OCI-LY1 (cell line): ENCODE data around the gene MYL12B.

Experiments
- H2AFZ ChIP-seq: fragments of 200-600 bp; sonication (generic), shearing (Covaris generic); 2 replicates; pipeline ENCODE4 v1.6.0; 2014; ENCODE audit warnings: antibody characterized with exemption, mild to moderate bottlenecking, low read length
- H3F3A ChIP-seq: fragments of 200-600 bp; sonication (generic), shearing (Covaris generic); 2 replicates; pipeline ENCODE4 v1.6.0; 2014; ENCODE audit warnings: mild to moderate bottlenecking, antibody characterized with exemption, low read length, moderate library complexity; ENCODE audit not compliant: insufficient read depth
- H3K27ac ChIP-seq: fragments of 200-600 bp; sonication (generic); 2 replicates; pipeline ENCODE4 v1.5.1; 2014; ENCODE audit warnings: low read length, mixed run types, mild to moderate bottlenecking, low read depth; ENCODE audit not compliant: poor library complexity, severe bottlenecking
- H3K27me3 ChIP-seq: fragments of 200-600 bp; sonication (generic); 2 replicates; pipeline ENCODE4 v1.6.0; 2014; ENCODE audit warnings: antibody characterized with exemption, mild to moderate bottlenecking, low read length, moderate library complexity; ENCODE audit not compliant: insufficient read depth
- H3K36me3 ChIP-seq: fragments of 200-600 bp; sonication (generic); 2 replicates; pipeline ENCODE4 v1.6.1; 2014; ENCODE audit warnings: mild to moderate bottlenecking, antibody characterized with exemption, low read length, moderate library complexity, mixed read lengths; ENCODE audit not compliant: insufficient read depth
- H3K4me1 ChIP-seq: fragments of 200-600 bp; sonication (generic); 2 replicates; pipeline ENCODE4 v1.5.1; 2014; ENCODE audit warnings: mild to moderate bottlenecking, low read length, moderate library complexity; ENCODE audit not compliant: insufficient read depth, severe bottlenecking
- H3K4me2 ChIP-seq: fragments of 200-600 bp; sonication (generic), shearing (Covaris generic); 2 replicates; pipeline ENCODE4 v1.6.1; 2014; ENCODE audit warnings: low read length
- H3K4me3 ChIP-seq: fragments of 200-600 bp; sonication (generic); 2 replicates; pipeline ENCODE4 v1.5.1; 2014; ENCODE audit warnings: low read length, low read depth, mild to moderate bottlenecking, mixed read lengths; ENCODE audit not compliant: poor library complexity, severe bottlenecking
- H3K79me2 ChIP-seq: fragments of 200-600 bp; shearing (Covaris generic); 2 replicates; pipeline ENCODE4 v1.6.1; 2016; ENCODE audit warnings: mixed run types, low read length, mixed read lengths; ENCODE audit not compliant: insufficient read depth
- H3K9ac ChIP-seq: fragments of 200-600 bp; sonication (generic), shearing (Covaris generic); 2 replicates; pipeline ENCODE4 v1.6.1; 2014; ENCODE audit warnings: mild to moderate bottlenecking, low read length, mixed read lengths
- H3K9me2 ChIP-seq: fragments of 200-600 bp; sonication (generic), shearing (Covaris generic); 2 replicates; pipeline ENCODE4 v1.6.1; 2014; ENCODE audit warnings: low read depth, mild to moderate bottlenecking, low read length, mixed read lengths
- H3K9me3 ChIP-seq: fragments of 200-600 bp; shearing (Covaris generic); 2 replicates; pipeline ENCODE4 v1.6.1; 2014; ENCODE audit warnings: low read length, mixed read lengths
- H4K20me1 ChIP-seq: fragments of 200-600 bp; sonication (generic), shearing (Covaris generic); 2 replicates; pipeline ENCODE4 v1.6.0; 2016; ENCODE audit warnings: mild to moderate bottlenecking, low read length; ENCODE audit not compliant: insufficient read depth
- CTCF ChIP-seq: fragments of 200-600 bp; sonication (generic), shearing (Covaris generic); IDR thresholded peaks from 2 replicates; pipeline ENCODE4 v1.5.1; 2017; ENCODE audit warnings: mild to moderate bottlenecking, antibody characterized with exemption, low read length, moderate library complexity, mixed read lengths
- EZH2 ChIP-seq: fragments of 200-600 bp; sonication (generic), shearing (Covaris generic); IDR thresholded peaks from 2 replicates; pipeline ENCODE4 v1.8.0; 2017; ENCODE audit warnings: borderline replicate concordance, mixed run types, mild to moderate bottlenecking, antibody characterized with exemption, low read length, moderate library complexity, mixed read lengths

Gene MYL12B

GRCh38 chr18:3319894-3320454 lies 58.0 kb downstream of the MYL12B start:
- Histone ChIP-seq H3K4me2 (peak overlapping the region; percentile 48), H3K27me3 (no peaks in the 10 kb centered on the region), H2AFZ (peak overlapping the region; percentile 87; the same call in 1 of the 2 replicates), H3K79me2 (no peaks in the 10 kb centered on the region), H3K27ac (peak overlapping the region; percentile 89), H3K4me3 (peak overlapping the region; percentile 7), H3F3A (no peaks in the 10 kb centered on the region), H3K4me1 (peaks cover 45% of the 10 kb centered on the region), H3K9me3 (no peaks in the 10 kb centered on the region), H4K20me1 (no peaks in the 10 kb centered on the region), H3K36me3 (no peaks in the 10 kb centered on the region), H3K9me2 (no peaks in the 10 kb centered on the region), H3K9ac (peak overlapping the region; percentile 38; the same call in 1 of the 2 replicates)
- TF ChIP-seq EZH2 (no peak), CTCF (no peak)

- TF ChIP-seq EZH2, result no peak
- TF ChIP-seq CTCF, result no peak
- no peaks in the 10 kb centered on the region for H3K27me3 ChIP-seq
- no peaks in the 10 kb centered on the region for H3K79me2 ChIP-seq
- H3K4me1 ChIP-seq, result peaks cover 45% of the 10 kb centered on the region
- H4K20me1 ChIP-seq, result no peaks in the 10 kb centered on the region
- H3F3A ChIP-seq, result no peaks in the 10 kb centered on the region
- no peaks in the 10 kb centered on the region for H3K9me2 ChIP-seq
- no peak overlapping the region for H2AFZ ChIP-seq
- H3K4me2 ChIP-seq, result peak overlapping the region; percentile 48
- no peaks in the 10 kb centered on the region for H3K9me3 ChIP-seq
- no peak overlapping the region for H3K4me3 ChIP-seq
- H3K9ac ChIP-seq, result peak overlapping the region; percentile 54; the same call in 1 of the 2 replicates
- peak overlapping the region; percentile 89 for H3K27ac ChIP-seq
- no peaks in the 10 kb centered on the region for H3K36me3 ChIP-seq
These were observed 59.3 kb downstream of the MYL12B start for GRCh38 chr18:3321133-3321812.

- H3K4me2 ChIP-seq, result no peak overlapping the region
- no peaks in the 10 kb centered on the region for H3K27me3 ChIP-seq
- H2AFZ ChIP-seq, result no peak overlapping the region
- H3K4me1 ChIP-seq, result peaks cover 45% of the 10 kb centered on the region
- no peaks in the 10 kb centered on the region for H3K36me3 ChIP-seq
- H3K9me3 ChIP-seq, result no peaks in the 10 kb centered on the region
- no peak overlapping the region for H3K4me3 ChIP-seq
- H3K79me2 ChIP-seq, result no peaks in the 10 kb centered on the region
- TF ChIP-seq EZH2 (no peak), CTCF (no peak)
- no peaks in the 10 kb centered on the region for H3F3A ChIP-seq
- no peaks in the 10 kb centered on the region for H3K9me2 ChIP-seq
- no peak overlapping the region for H3K27ac ChIP-seq
- H4K20me1 ChIP-seq, result no peaks in the 10 kb centered on the region
- no peak overlapping the region for H3K9ac ChIP-seq
These were observed 62.0 kb downstream of the MYL12B start for GRCh38 chr18:3323900-3324299.
